AG08396 (cell line): Measurements from ENCODE around the gene IL24.

Experiments
- DNase-seq: peaks from one replicate; pipeline ENCODE4 v3.0.0; 2012; ENCODE audit warnings: low spot score, mixed read lengths

Gene IL24

GRCh38 chr1:206953126-206953525, 55.9 kb downstream of the IL24 start:
- no peak for DNase-seq

- DNase-seq = no peak
Observed at GRCh38 chr1:206953626-206954025, 56.4 kb downstream of the IL24 start.
